T1000 (cell line): ENCODE data around the gene KCNK2.

Experiments
- DNase-seq: peaks from one replicate; lab custom pipeline; 2025; ENCODE audit warnings: mixed read lengths; lab: John Stamatoyannopoulos, UW

Gene KCNK2, protein sequence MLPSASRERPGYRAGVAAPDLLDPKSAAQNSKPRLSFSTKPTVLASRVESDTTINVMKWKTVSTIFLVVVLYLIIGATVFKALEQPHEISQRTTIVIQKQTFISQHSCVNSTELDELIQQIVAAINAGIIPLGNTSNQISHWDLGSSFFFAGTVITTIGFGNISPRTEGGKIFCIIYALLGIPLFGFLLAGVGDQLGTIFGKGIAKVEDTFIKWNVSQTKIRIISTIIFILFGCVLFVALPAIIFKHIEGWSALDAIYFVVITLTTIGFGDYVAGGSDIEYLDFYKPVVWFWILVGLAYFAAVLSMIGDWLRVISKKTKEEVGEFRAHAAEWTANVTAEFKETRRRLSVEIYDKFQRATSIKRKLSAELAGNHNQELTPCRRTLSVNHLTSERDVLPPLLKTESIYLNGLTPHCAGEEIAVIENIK

DNA sequence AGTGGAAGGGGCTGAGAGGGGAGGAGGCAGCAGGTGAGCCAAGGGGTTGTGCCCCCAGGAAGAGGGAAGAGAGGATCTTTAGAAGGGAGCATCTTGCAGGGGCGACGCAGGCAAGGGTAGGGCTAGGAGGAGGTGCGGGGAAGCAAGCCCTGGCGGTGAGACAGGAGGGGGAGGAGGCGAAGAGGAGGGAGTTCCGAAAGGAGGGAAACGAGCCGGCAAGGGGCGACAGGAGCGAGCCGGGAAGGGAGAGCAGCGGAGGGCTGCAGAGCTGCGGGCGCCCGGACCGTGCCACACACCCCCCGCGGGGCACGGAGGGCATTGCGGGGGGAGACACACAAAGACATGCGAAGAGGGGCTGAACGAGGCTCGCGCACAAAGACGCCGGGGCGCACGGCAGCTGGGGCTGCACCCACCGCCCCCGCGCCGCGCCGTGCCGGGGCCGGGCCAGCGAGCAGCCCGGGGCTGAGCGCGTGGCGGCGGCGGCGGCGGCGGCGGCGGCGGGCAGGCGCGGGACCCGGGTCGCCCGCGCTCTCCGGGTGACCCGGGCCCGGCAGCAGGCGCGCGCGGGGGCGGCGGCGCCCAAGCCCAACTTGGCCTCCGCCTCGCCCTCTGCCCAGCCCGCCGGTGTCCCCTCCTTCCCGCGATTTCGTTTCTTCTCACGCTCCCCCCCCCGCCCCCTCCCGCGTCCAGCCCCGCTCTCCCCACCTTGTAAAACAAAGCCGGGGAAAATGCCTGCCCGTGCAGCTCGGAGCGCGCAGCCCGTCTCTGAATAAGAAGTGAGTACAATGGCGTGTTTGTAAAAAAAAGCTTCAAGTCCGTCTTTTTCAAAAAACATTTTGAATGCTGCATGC, at the start of gene KCNK2:
KCNK2 (plus strand) TSS at position 206 of the 851 bp plus-strand sequence. CDS start 649 bp downstream, outside the sequence.
- no peak for DNase-seq

DNA sequence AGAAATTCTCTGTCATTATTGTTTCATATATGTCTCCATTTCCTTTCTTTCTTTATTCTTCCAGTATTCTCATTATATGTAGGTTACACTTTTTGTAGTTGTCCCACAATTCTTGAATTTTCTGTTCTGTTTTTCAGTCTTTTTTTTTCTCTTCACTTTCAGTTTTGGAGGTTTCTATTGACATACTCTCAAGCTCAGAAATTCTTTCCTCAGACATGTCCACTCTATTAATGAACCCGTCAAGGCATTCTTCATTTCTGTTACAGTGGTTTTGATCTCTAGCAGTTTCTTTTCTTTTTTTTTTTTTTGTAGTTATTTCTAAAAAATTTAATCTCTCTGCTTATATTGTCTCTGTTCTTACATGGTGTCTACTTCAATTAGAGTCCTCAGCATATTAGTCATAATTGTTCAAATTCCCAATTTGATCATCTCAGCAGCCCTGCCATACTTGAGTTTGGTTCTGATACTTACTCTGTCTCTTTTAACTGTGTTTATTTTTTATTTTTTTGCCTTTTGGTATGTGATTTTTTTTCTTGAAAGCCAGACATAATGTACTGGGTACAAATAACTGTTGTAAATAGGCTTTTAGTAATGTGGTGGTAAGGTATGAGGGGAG, 49.5 kb upstream of the KCNK2 start:
- no peak for DNase-seq

DNA sequence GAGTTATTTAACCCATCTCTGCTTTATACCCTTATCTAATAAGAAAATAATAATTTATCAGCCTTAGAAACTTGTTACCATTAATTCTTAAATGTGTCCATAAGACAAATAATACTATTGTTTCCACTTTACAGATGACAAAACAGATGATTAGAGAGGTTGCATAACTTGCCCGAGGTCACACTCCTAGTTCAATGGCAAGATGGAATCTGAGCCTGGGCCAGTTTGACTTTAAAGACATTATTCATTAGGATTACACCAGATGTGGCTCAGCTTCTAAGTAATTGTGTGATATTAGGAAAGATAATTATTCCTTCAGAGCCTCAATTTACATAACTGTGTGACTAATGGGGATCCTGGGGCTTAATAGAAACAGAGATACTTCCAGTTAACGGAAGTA, 42.3 kb upstream of the KCNK2 start:
- DNase-seq, result no peak

DNA sequence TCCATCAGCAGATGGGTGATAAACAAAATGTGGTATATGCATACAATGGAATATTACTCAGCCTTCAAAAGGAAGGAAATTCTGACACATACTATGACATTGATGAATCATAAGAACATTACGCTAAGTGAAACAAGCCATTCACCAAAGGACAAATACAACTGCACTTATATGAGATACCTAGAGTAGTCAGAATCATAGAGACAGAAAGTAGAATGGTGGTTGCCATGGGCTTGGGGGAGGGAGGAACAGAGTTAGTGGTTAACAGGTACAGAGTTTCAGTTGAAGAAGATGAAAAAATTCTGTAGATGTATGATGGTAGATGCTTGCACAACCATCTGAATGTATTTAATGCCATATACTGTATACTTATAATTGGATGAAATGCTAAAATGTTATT, 39.1 kb upstream of the KCNK2 start:
- DNase-seq, result no peak

DNA sequence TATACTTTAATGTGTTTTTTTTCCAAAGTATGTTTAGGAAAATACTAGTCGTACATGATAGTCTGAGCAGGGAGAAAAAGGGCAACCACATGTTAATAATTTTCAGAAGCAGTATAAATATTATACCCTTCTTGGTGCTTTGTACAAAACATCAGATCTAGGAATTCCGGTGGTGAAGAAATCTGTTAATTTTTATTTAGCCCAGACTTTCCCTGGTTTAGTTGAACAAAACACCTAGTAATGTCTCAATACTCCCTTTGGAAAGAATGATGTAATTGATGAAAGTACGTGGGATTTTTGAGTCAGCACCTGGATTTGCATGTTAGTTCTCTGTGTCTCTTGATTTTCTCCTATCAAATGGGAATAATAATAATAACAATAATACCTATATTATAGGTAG, 38.4 kb upstream of the KCNK2 start:
- DNase-seq, result no peak

DNA sequence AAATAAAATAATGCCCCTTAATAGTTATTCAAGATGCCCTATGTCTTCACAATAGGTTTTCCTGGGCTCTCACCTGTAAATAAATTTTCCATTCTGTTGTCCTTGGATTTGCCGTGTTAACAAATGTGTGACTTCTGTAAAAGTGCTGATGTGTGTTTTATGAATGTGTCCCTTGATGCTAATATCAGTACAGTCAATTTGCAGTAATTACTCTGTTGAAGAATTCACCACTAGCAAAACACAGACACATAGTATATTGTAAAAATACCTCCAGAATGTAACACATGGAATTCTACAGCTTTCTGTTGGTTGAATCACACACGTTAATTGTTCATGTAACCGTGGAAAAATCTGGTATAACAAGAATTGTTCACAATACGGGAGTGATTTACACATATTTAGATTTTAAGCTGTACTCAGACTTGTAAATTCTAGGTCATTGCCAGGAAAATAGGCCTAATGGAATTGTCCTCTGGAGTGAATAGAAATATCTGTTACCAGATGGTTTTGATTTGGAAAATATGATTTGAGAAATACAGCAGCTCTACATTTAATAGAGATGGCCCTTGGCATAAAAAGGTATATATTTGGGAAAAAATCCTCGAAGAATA, 36.7 kb upstream of the KCNK2 start:
- no peak for DNase-seq

DNA sequence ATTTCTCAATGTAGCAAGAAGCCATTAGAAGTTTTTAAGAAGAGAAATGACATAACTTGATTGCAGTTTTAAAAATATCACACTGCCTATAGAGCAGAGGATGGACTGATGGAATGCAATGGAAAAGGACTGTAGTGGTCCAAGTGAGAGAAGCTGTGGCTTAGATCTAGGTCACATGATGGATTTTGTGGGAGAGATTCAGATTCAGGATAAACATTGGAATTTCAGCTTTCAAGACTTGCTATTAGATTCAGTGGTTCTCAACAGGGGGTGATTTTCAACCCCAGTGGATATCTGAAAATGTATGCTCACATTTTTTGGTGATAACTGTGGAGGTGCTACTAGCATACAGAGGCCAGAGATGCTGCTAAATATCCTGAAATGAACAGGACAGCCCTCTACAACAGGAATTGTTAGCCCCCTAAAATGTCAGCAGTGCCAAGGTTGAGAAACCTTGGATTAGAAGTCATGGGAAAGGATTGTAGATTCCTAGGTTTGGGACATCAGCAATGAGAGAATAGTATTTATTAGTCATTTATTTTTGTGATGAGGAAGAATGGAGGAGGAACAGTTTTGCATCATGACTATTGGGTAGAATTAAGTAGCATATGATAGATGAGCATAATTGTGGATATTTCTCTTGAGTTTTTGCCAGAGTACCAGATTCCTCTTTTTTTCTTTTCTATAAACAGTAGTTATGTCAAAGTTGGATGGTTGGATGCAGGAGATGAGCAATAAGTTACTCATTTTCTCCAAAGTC, 30.1 kb upstream of the KCNK2 start:
- no peak for DNase-seq

DNA sequence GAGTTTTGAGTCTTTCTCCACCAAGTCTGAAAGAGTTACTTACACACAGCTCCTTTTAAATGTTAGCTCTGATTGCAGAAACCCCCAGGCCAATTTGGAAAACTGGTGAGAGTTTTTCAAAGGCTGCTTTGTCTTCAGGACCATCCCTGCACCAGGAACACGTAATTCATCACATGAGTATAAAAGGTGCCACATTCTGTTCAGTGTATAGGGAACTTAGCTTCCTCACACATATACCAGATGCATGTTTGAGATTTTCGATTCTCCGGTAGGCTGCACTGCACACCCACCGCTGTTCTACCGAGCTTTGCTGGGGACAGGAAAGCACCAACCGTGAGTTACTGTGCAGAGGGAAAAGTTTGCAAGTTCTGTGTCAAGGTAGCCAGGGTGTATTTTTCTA, 28.3 kb upstream of the KCNK2 start:
- DNase-seq, result no peak

DNA sequence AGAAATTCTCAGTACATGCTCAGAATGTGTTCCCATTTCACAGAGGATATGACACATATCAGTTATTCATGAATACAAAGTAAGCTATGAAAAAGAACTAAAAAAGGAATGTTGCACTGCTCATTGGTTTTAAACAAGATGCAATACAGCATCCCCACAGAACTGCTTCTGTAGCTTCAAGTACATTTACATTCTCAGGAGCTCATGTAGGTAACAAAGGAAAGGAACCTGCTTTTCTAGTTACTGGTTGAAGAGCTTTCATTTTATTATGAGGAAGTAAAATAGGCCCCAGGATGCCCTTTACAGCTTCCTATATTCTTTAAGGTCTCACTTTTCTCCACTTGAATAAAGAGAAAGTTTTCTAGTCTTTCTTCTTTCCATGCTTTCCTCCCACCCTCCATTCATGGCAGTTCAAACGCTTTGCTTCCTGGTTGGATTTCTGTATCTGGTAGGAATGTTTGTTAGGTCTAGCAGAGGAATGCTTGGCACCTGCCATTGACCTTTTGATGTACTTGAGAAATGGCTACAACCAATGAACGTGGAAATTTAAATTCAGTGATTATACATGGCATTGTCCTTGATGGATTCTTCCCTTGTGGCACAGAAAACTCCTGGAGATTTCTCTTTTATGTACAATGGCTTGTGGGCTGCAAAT, 27.1 kb upstream of the KCNK2 start:
- DNase-seq, result no peak

DNA sequence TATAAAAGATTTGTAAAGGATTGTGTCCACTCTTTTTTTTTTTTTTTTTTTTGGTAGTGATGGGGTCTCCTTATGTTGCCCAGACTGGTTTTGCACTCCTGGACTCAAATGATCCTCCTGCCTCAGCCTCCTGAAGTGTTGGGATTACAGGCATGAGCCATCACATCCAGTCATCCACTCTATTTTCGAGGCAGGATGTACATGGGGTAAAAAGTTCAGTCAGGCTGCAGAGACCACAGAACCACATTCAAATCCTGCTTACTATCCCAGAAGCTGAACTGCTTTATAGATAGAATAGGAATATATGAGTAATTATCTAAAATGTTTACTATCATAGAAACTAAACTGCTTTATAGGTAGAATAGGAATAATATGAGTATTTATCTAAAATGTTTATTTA, 26.0 kb upstream of the KCNK2 start:
- DNase-seq, result no peak

DNA sequence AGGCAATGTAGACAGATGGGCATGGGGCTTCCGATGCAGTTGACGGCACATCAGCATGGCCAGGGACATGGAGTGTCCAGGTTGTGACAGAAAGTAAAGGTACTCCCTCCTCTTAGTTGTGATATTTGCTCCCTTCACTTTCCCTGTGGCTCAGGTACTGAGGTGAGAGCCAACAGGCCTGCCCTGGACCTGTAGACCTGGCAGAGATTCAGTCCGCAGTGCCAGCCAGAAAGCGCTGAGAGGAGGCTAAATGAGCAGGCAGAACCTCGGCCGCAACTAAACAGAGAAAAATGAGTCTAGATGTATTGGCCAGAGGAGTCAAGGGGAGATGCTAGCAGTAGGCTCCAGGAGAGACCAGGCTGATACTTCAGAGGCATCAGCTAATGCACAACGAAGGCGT, 22.6 kb upstream of the KCNK2 start:
- DNase-seq, result no peak

DNA sequence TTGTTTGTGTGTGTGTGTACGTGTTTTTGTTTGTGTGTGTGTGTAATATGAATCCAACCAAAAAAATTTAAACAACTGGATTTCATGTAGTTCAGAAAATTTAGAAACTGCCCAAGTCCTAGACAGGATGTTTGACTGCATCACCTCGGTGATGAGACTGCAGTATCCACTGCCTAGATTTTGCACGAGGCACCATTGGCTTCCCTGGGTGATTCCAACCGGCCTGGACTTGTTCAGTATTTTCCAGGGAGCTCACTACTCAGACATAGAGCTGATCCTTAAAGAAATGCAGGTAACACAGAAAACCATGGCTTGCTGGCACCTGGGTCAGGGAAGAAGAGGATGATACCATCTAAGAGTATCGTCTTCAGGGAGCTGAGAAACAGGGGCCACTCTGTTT, 18.2 kb upstream of the KCNK2 start:
- DNase-seq, result no peak

DNA sequence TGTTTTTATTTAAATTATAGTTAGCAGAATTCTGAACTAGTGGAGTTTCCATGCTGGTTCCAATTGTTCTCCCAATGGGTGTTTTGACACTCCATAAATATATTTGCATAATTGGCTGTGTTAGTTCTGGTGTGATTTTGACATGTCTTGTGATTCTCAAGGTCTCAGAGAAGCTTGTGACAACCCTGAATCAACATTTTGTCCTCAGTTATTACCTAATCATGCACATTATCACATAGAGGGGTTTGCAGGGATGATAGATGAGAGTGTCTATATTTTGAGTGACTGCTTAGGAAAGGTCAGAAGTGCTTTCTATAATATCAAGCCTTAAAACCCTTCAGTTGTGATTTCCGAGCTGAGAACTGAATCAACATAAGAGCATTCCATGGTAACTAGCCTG, 11.5 kb upstream of the KCNK2 start:
- DNase-seq, result no peak

DNA sequence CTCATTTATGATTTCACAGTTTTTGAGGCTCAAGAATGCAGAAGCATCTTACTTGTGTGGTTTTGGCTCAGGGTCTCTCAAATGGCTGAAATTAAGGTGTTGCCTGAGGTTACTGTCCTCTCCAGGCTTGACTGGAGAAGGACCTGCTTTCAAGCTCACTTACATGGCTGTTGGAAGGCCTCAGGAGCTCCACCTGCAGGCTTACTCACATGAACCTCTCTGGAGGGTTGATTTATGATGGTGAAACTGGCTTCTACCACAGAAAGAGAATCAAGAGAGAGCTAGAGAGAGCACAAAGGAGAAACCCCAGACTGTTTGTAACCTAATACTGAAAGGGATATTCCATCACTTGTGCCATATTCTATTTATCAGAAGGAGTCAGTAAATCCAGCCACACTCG, 6.2 kb upstream of the KCNK2 start:
- no peak for DNase-seq

DNA sequence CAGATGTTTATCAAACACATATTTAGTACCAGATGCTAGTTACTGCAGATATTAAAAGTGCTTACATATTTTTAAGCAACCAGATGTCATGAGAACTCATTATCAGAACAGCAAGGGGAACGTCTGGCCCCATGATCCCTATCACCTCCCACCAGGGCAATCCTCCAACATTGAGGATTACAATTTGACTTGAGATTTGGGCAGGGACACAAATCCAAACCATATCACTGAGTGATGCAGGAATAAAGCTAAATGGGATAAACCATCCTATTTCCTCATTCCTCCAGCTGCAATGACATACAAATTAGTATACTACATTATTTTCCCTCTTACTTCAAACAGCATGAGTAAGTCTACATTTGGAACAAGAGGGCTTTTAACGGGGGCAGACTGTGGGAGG, 3.1 kb upstream of the KCNK2 start:
- DNase-seq, result no peak

DNA sequence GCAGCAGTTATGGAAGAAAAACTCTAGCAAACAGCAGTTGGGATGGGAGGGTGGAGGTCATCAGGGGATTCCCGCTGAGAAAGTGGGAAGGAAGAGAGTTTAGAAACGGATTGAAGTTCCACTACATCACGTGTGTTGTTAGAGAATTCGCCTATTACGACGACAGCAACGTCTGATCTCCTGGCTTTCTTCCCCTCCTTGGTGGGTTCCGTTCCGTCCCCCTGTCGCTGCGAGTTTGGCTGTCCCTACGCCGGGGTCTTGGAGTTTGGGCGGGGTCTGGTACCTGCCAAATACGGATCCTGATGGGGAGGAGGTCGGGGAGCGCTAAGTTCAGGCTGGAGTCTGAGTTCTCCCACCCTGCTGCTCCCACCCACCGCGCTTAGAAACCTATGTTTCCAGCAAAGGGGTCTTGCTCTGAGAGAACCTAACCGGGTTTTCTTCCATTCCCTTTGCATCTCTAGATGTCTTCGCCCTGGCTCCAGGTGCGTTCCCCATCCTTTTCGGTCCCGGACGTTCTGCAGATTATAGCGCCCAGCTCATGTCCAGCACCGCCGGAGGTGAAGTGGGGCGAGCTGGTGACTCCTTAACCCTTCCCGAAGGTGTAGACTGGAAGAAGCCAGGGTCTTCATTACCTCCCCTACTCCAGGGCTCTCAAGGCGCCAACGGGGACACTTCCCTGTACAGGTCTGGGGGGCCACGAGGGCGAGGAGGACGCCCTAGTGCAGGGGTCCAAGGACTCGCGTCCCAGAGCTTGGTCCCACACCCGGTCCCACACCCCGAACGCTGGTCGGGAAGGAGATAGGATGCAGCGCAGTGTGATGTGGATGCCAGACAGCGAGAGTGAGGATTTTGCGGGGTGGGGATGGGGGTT, 641 bp upstream of the KCNK2 start:
- no peak for DNase-seq

DNA sequence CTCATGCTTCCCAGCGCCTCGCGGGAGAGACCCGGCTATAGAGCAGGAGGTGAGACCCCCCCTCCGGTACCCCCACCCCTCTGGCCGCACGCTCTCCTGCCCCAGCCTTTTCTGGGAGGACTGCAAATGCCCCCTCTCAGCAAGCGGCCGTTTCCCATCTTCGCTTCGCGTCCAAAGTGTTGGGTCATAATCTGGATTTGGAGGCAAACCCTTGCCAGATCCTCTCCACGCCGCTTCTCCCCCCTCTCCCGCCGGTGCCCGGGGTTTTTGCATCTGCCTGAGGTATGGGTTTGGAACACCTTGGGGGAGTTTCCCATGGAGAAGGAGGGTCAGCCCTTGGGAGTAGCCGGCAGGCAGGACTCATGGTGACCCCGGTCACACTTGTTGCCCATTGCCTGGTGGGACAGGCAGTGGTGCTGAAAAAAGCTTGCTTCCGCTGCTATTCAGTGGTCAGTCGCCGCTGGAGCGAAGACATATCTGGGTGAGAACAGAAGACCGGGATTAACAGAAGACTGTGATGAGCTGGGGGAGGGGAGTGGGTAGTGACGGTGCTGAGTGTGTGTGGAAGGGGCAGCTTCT, 935 bp downstream of the KCNK2 start:
- no peak for DNase-seq

DNA sequence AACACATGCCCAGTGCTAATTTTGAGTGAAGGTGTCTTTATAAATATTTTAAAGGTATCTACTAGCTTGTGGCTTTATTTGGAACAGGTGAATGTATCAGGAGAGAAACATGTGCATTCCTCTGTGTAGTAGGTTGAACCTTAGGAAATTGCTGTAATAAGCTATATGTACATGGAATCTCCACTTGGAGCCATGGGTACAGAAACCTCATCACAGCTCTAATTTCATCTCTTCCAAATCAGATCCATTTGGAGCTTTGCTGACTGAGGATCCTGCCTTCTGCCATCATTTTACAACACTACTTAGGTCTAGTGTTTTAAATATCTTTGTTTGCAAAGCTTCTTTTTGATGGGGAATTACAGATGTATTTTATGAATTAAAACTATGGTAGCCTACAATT, 2.1 kb downstream of the KCNK2 start:
- DNase-seq, result no peak

DNA sequence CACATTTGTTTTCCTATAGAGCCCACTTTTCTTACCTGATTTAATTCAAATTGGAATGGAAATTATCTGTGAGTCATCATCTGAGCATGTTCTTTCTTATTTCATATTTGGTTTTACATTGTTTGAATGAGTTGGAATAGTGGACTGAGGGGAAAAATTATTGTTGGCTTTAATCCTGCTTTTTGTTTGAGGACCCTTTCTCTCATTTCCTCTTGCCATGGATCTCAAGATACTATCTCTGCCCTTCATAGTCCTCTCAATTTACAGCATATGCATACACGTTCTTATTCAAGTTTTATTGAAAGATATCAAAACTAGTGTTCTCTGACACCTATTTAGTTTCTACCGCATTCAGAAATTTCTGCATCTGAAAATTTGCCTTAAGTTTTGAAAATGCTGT, 5.1 kb downstream of the KCNK2 start:
- no peak for DNase-seq

DNA sequence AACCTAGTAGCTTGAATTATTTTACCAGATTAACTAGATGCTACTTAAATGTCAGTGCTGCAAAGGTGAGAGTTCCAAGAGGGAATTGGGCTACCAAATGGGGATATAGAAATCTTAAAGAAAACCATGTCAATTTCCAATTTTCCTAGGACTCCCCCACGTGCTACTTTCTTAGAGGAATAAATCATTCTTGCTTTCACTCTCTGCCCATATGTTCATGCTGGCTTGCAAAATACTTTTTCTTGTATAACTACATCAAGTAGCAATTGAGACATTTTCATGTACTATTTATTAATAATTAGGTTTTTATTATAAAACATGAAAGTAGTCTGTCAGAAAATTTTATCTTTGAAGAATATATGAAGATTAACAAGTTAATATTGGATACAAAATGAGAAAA, 11.8 kb downstream of the KCNK2 start:
- DNase-seq, result no peak
